Measurements from ENCODE around the gene PTPN4.

PTPN4 gene, protein sequence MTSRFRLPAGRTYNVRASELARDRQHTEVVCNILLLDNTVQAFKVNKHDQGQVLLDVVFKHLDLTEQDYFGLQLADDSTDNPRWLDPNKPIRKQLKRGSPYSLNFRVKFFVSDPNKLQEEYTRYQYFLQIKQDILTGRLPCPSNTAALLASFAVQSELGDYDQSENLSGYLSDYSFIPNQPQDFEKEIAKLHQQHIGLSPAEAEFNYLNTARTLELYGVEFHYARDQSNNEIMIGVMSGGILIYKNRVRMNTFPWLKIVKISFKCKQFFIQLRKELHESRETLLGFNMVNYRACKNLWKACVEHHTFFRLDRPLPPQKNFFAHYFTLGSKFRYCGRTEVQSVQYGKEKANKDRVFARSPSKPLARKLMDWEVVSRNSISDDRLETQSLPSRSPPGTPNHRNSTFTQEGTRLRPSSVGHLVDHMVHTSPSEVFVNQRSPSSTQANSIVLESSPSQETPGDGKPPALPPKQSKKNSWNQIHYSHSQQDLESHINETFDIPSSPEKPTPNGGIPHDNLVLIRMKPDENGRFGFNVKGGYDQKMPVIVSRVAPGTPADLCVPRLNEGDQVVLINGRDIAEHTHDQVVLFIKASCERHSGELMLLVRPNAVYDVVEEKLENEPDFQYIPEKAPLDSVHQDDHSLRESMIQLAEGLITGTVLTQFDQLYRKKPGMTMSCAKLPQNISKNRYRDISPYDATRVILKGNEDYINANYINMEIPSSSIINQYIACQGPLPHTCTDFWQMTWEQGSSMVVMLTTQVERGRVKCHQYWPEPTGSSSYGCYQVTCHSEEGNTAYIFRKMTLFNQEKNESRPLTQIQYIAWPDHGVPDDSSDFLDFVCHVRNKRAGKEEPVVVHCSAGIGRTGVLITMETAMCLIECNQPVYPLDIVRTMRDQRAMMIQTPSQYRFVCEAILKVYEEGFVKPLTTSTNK

GRCh38 chr2:119759451-119760236, at the start of gene PTPN4:
Gene PTPN4 (plus strand): TSS chr2:119759922. CDS start chr2:119809854, 49,932 bp downstream.
- DNase-seq, result peak; percentile 93

- no peak for DNase-seq
These were observed 49.4 kb upstream of the PTPN4 start for GRCh38 chr2:119710281-119710680.

- DNase-seq, result no peak
These were observed 48.4 kb upstream of the PTPN4 start for GRCh38 chr2:119711352-119711751.

GRCh38 chr2:119712571-119712970, 47.2 kb upstream of the PTPN4 start:
- DNase-seq, result no peak

- no peak for DNase-seq
These were observed 45.8 kb upstream of the PTPN4 start for GRCh38 chr2:119713819-119714490.

DNA sequence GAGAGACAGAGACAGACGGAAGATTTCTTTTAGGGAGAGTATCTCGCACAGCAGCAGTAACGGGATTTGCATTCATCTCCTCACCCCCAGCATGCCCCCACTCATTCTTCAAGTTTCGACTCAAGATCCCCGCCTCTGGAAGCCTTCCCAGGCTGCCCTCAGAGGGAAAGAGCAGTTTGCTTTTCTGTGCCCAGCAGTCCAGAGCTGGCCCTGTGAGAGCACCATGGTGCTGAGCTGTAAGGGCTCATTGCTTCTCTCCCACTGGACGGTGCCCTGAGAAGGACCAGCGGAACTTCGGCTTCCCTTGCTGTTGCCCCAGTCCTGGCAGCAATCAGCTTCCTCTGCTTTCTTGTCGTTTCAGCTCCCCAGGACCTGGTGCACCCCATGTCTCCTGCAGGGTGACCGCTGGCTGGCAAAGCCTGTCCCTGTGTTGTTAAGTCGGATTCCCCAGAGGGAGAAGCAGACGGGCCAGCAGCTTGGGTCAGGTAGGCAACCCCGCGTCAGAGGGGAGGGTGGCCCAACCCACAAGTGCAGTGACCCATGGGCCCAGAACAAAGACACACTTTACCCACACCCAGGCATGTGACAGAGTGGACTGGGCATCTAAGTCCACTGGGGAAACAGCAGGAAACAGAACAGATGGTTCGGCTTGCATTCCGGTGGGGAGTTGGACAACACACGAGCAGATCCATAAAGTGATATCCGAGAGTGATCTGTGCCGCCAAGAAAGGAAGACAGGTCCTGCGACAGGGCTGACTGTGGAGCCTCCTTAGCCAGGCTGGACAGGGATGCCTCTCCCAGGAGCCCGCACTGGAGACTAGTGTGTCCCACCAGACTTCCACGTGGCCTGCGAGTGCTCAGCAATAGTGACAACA, 44.1 kb upstream of the PTPN4 start:
- DNase-seq, result no peak

- DNase-seq, result no peak
These were observed 43.4 kb upstream of the PTPN4 start for GRCh38 chr2:119716284-119716672.

DNA sequence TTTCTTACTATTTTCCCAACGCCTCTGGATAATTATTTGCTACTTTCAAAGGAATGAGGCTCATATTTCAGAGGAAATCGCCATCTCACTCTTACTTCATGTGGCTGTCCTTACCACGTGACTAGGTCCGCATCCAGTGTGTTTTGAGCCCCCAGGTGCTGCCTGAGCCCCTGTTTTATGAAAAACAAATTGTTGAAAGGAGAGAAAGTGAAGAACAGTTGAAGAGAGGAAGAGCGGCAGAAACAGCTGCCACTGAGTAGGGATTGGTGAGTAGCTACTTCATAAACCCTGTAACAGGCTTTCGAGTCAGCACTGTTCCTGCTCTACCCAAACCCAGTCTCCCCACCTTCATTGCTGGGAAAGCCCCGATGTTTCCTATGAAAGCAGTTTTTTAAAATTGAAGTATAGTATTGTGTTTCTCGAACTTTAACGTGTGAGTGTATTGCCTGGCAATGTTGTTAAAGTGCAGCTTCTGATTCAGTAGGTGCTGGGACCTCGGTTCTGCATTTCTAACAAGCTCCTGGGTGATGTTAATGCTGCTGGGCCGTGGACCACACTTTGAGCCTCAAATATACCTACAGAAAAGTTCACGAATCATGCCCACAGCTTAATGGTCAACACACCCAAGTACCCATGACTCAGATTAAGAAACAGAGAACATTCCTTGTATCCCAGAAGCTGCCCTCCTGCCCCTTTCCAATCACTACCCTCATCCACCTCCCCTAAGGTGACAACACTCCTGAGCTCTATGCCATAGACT, 41.0 kb upstream of the PTPN4 start:
- DNase-seq, result no peak

DNA sequence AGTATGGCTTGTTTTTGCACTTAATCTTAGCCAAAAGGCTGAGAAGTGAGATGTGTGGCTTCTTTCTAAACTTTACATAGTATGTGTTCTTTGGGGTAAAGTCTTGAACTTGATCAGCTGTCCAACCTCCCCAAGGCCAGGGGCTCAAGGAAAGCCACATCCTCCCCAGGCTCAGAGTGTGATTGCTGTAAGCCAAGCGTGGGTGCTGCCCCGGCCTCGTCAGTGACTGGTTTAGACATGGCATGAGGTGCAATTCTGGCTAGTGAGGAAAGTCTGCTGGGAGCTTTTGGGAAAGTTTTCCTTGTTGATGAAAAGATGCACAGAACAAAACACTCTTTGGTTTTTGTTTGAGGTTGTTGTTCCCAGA, 40.5 kb upstream of the PTPN4 start:
- no peak for DNase-seq

GRCh38 chr2:119721043-119721442, 38.7 kb upstream of the PTPN4 start:
- no peak for DNase-seq

- no peak for DNase-seq
These were observed 38.3 kb upstream of the PTPN4 start for GRCh38 chr2:119721462-119721861.

GRCh38 chr2:119721904-119722303, 37.8 kb upstream of the PTPN4 start:
- no peak for DNase-seq

GRCh38 chr2:119723186-119723585, 36.5 kb upstream of the PTPN4 start:
- no peak for DNase-seq

GRCh38 chr2:119723784-119724467, 35.8 kb upstream of the PTPN4 start:
- DNase-seq, result no peak

- DNase-seq, result no peak
These were observed 34.9 kb upstream of the PTPN4 start for GRCh38 chr2:119724656-119725485.

DNA sequence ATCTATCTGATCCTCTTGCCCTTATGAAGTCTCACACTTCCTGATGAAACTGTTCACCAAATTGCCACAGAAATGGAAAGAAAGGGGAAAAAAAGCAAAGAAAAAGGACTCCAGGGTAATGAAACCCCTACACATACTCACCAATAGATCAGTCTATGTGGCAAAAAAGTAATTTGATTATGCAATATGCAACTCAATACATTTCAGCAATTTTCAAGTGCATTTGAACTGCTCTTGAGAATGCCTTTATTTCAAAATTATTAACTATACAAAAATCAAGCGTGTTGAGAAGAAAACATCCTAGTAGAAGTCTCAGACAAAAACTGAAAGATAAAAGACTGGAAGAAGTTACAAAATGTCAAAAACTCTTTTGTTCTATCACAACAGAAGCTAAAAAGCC, 32.2 kb upstream of the PTPN4 start:
- no peak for DNase-seq

- no peak for DNase-seq
These were observed 31.3 kb upstream of the PTPN4 start for GRCh38 chr2:119728421-119728820.

DNA sequence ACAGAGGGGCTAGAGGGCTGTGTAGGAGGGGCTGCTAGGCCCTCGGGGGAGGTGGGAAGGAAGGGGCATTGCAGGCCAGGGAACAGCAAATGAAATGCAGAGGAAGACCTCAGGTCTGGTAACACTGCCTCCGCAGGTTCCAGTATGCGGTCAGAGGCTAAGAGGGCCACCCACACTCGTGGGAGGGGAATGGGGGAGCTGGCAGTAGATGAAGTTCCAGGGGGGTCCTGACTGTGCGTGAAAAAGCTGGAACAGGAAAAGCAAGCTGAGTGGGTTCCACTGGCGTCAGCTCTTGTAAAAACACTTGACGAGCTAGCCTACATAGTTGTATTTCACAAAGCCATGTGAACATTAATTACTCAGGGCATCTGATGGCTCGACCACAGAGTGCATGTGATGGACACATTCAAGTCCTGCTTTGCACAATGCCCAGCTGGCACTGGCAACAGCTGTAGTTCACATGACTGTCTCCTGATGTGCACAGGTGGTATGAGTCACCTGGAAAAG, 29.0 kb upstream of the PTPN4 start:
- DNase-seq, result no peak

DNA sequence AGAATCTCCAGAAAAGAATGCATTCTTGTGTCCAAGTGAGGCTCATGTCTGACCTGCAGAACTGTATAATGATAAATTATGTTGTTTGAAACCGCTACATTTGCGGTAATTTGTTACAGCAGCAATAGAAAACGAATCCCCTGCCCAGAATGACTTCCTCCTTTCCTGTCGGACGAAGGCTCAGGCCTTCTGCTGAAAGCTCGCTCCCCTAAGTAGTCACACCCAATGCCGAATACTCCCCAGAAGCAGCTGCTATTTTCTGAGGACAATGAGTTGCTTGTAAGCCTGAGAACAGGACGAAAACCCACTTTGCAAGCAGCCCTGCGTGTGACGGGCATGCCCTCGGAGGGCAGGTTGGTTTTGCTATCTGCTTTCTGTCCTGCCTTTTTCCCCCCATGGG, 27.7 kb upstream of the PTPN4 start:
- DNase-seq, result no peak
